DMS114 treated with DMSO at 0.1 percent for 48 hours (cell line): Measurements from ENCODE around the gene GLB1L2.

ENCODE experiments used
- DNase-seq: peaks from one replicate; lab custom pipeline; 2025; ENCODE audit not compliant: unreplicated experiment; lab: John Stamatoyannopoulos, UW

The GLB1L2 gene

GRCh38 chr11:134365011-134365925, 33.5 kb downstream of the GLB1L2 start:
- no peak for DNase-seq

GRCh38 chr11:134366254-134366653, 34.5 kb downstream of the GLB1L2 start:
- DNase-seq, result no peak

DNA sequence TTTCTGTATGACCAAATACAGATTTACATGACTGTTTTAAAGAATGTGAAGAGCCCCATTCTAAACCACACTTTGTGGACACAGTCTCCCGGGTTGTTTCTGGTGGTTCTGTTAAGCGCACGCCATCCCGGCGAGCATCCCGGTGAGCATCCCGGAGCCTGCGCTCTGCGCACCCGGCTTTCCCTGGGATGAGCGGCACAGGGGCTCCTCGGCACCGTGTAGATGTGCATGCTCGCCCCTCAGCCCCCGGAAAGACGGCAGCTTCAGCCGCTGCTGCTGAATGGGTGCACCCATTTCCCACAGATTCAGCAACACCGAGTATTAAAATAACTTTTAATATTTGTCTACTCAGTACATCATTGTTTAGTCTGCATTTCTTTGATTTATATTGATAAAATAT, 36.0 kb downstream of the GLB1L2 start:
- DNase-seq, result no peak

DNA sequence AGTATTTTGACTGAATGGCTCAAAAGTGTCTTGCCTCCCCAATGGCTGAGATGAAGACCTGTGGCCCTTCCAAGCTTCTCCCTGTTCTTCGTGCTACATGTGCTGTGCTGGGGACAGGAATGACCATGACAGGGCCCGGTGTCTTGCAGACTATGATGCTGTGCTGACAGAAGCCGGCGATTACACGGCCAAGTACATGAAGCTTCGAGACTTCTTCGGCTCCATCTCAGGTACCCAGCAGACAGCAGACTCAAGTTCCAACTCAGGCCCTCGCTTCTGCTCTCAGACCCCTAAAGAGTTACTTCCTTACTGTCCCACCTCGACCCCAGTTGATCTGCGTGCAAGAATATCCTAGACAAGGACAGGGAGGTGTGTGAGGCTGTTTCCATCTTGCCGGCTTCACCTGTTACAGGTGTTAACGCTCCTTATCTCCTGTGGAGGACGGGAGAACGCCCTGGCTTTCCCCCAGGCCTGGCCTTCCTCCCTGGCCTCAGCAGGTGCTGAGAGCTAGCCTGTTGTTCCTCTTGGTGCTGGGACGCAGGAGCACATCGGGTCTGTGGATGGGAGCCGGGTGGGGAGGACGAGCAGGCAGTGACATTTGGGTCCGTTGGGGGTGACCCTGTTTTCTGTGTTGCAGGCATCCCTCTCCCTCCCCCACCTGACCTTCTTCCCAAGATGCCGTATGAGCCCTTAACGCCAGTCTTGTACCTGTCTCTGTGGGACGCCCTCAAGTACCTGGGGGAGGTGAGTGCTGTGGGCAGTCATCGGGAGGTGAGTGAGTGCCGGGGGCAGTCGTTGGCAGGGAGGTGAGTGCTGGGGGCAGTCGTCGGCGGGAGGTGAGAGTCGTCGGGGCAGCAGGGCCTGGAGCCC, 38.1 kb downstream of the GLB1L2 start:
- no peak for DNase-seq

GRCh38 chr11:134370526-134371435, 39.0 kb downstream of the GLB1L2 start:
- DNase-seq, result no peak

GRCh38 chr11:134371436-134372185, 39.8 kb downstream of the GLB1L2 start:
- no peak for DNase-seq

DNA sequence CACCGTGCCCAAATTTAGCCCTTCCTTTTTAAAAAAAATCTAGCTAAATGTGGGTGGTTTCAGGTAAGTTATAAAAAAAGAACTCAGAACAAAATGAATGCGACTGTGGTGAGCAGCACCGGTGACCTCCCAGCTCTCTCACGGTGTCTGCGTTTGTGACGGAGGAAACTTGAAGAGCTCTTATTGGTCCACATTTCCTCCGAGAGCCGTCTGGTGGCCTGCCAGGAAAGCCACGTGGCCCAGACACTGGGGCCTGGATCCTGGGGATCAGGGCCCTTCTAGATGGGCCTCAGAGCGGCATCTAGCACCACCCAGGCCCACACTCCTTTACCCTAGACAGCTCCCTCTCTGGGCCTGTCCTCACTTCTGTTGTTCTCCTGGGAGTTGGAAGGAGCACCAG, 40.7 kb downstream of the GLB1L2 start:
- no peak for DNase-seq

DNA sequence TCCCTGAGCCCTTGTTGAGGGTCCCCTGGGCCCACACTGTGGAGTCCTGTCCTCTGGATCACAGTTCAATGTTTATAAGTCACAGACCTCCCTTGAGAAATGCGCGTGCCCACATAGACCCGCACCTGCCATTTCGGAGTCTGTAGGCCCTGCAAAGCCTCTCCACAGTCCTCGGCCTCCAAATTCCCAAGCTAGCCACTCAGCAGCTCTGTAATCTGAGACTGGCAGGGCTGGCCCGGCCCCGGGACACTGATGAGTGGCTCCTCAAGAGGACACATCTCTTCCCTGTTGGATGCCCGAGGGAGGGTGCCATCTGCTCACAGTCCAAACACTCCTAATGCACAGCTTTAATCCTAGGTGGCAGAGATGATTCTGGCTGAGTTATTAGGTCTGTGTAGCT, 41.2 kb downstream of the GLB1L2 start:
- DNase-seq, result no peak

DNA sequence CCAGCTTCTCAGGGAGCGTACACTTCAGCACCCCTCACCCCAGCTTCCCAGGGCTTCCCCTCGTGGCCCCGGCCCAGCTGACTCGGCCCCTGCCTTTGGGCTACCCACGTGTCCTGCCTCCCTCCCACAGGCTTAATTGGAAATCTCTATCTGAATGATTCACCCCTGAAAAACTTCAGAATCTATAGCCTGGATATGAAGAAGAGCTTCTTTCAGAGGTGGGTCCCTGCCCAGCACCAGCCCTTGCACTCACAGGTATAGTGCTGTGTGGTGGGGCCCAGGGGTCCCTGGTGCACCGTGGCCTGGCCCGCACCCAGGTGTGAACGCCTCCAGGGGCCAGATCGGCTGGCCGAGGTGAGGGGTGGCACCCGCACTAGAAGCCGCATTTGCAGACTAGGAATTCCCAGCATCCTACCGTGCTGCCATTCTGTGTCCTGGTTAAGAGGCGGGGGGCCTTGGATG, 41.8 kb downstream of the GLB1L2 start:
- DNase-seq, result no peak

GRCh38 chr11:134374171-134374570, 42.4 kb downstream of the GLB1L2 start:
- no peak for DNase-seq

GRCh38 chr11:134374891-134375550, 43.2 kb downstream of the GLB1L2 start:
- no peak for DNase-seq

GRCh38 chr11:134376150-134376921, 44.5 kb downstream of the GLB1L2 start:
- DNase-seq, result no peak

GRCh38 chr11:134377876-134378275, 46.1 kb downstream of the GLB1L2 start:
- DNase-seq, result no peak

DNA sequence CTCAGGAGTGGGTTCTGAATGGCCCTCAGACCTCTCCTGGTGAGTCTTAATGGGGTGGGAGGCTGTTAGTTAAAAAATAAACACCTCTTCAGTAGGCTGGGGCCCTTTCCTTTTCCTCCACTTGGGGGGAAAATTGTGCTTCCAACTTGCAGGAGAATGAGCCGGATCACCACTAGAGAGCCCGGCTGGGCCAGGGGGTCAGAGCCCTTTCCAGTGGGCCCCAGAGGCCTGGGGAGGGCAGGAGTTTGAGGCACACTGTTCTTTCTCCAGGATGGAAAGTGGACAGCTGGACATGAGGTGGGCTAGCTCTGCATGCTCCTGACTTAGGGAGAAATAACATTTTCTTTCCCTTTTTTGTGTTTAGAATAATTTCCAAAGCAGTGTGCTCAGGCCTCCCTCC, 47.5 kb downstream of the GLB1L2 start:
- DNase-seq, result no peak

DNA sequence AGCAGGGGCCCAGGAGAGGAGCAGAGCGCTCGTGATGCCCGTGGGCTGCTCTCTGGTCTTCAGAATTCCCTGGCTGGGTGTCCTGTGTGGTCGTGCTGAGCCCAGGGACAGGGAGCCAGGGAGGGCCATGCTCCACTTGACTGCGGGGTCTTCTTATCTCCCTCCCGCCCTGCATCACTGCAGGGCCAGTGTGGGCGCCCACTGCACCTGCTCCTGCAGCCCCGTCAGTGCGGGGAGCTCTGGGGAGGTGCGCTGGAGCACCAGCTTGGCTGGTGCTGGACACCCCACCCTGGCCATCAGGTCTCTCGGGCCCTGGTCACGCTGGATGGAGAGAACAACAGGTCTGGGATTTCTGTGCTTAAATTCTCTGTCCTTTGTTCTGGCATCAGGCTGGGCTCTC, 48.4 kb downstream of the GLB1L2 start:
- DNase-seq, result no peak

DNA sequence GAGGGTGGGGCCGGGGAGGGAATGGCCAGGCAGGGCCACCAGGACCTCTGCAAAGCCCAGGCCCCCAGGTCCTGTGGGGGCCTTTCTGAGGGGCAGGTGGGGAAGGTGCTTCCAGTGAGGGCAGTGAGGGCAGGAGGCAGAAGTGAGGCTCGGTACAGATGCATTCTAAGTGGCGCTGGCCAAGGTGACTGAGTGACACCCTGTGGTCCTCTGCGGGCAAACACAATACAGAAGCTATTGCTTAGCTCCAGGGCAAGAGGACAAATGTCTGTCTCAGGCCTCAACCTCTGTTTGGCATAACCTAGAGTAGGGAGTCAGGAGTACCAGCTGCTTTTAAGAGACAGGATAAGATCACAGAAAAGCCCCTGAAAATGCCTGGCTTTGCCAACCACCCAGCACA, 49.0 kb downstream of the GLB1L2 start:
- DNase-seq, result no peak

- DNase-seq, result no peak
Observed at GRCh38 chr11:134382257-134382656, 50.5 kb downstream of the GLB1L2 start.

GRCh38 chr11:134382830-134383229, 51.0 kb downstream of the GLB1L2 start:
- DNase-seq, result no peak
